GM12873 (cell line): ENCODE data around the gene RNLS.

Experiments
- CTCF ChIP-seq: IDR thresholded peaks from 2 replicates; pipeline ENCODE4 v1.5.1; 2012; ENCODE audit warnings: low read depth, mild to moderate bottlenecking, moderate library complexity, low read length, control low read depth; ENCODE audit not compliant: insufficient read depth; ENCODE audit errors: missing control alignments

The RNLS gene

GRCh38 chr10:88505680-88506215 lies 77.4 kb downstream of the RNLS start:
- TF ChIP-seq CTCF, result no peak

GRCh38 chr10:88505265-88505664 lies 77.9 kb downstream of the RNLS start:
- TF ChIP-seq CTCF, result no peak

GRCh38 chr10:88500656-88501055 lies 82.5 kb downstream of the RNLS start:
- TF ChIP-seq CTCF, result no peak

- no peak for TF ChIP-seq CTCF
These were observed 83.3 kb downstream of the RNLS start for GRCh38 chr10:88499569-88500470.

GRCh38 chr10:88497913-88498312 lies 85.2 kb downstream of the RNLS start:
- no peak for TF ChIP-seq CTCF

- TF ChIP-seq CTCF, result no peak
These were observed 88.6 kb downstream of the RNLS start for GRCh38 chr10:88494537-88494936.

GRCh38 chr10:88493691-88494483 lies 89.2 kb downstream of the RNLS start:
- no peak for TF ChIP-seq CTCF
